Stimulated activated CD8-positive, alpha-beta memory T cell treated with anti-CD3 and anti-CD28 coated beads, Interleukin-12 subunit alpha, Interleukin-12 subunit beta, amount 100 ng/mL, for 24 hours (primary cell): ENCODE data around the gene PRDM7.

Experiments used
- DNase-seq: peaks from one replicate; pipeline ENCODE4 v3.0.0-alpha.2; 2020; ENCODE audit errors: extremely low read depth

The PRDM7 gene

DNA sequence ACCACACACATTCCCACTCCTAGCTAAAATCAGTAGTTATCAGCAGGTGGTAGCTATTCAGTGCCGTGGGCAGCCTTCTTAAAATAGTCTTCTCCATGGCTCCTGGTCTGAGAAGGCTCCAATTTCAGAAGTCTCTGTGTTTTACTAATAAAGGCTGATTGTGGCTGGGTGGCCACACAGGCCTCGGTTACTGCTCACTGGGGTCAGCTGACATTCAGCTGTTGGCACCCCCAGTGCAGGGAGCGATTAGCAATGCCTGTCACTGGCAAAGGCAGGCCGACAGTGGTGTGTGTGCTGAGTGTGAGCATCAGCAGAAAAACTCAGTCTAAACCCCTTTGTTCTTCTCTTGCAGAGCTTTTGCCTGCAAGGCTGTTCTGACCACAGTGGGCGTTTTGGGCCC, 41.2 kb downstream of the PRDM7 start:
- no peak for DNase-seq

DNA sequence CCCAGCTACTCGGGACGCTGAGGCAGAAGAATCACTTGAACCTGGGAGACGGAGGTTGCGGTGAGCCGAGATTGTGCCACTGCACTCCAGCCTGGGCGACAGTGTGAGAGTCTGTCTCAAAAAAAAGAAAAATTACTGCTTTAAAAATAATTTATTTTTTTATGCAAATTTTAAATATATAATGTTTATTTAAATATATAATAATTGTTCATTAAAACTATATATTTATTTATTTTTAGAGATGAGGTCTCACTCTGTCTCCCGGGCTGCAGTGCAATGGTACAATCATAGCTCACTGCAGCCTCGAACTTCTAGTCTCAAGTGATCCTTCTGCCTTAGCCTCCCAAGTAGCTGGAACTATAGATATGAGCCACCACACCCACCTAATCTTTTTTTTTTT, 42.6 kb downstream of the PRDM7 start:
- no peak for DNase-seq

DNA sequence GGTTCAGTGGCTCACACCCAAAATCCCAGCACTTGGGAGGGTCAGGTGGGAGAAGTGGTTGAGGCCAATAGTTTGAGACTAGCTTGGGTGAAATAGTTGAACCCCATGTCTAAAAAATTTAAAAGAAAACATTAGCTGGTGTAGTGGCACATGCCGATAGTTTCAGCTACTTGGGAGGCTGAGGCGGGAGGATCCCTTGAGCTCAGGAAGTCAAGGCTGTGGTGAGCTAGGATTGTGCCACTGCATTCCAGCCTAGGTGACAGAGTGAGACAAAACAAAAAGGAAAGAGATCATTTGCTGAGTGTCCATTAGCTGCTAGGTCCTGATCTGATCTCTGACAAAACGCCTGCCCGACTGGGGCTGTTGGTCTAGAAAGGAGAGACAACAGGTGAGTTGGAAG, 43.7 kb downstream of the PRDM7 start:
- no peak for DNase-seq

DNA sequence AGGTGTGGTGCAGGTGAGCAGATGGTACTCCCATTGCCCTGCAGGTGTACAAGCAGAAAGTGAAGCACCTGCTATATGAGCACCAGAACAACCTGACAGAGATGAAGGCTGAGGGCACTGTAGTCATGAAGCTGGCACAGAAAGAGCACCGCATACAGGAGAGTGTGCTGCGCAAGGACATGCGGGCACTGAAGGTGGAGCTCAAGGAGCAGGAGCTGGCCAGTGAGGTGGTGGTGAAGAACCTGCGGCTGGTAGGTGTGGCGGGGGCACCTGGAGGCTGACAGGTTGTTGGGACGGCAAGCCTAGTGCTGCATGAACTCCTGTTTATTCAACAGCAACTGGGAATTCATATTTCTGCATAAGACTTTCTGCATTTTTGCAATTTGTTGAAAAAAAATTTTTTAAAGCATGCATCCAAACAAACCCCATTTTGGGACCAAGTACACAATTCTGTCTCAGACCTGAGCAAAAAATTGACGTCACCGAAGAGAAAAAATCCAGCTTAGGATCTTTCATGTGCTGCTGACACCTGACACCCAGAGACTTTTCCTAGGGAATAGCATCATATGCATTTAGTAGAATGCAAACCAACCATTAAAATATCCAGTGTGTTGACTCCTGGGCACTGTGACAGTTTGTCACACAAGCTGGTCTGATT, 44.3 kb downstream of the PRDM7 start:
- no peak for DNase-seq

DNA sequence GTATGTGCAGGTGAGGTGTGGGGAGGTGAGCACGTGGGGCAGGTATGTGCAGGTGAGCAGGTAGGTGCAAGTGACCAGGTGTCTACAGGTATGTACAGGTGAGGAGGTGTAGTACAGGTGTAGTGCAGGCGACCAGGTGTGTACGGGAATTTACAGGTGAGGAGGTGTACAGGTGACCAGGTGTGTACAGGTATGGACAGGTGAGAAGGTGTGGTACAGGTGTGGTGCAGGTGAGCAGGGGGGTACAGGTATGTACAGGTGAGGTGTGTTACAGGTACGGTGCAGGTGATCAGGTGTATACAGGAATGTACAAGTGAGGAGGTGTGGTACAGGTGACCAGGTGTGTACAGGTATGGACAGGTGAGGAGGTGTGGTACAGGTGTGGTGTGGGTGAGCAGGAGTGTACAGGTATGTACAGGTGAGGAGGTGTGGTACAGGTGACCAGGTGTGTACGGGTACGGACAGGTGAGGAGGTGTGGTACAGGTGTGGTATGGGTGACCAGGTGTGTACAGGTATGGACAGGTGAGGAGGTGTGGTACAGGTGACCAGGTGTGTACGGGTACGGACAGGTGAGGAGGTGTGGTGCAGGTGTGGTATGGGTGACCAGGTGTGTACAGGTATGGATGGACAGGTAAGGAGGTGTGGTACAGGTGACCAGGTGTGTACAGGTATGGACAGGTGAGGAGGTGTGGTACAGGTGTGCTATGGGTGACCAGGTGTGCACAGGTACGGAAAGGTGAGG, 45.0 kb downstream of the PRDM7 start:
- DNase-seq: no peak

GRCh38 chr16:90031186-90031930, 45.8 kb downstream of the PRDM7 start:
- DNase-seq: no peak

GRCh38 chr16:90028985-90029384, 48.1 kb downstream of the PRDM7 start:
- DNase-seq: no peak

DNA sequence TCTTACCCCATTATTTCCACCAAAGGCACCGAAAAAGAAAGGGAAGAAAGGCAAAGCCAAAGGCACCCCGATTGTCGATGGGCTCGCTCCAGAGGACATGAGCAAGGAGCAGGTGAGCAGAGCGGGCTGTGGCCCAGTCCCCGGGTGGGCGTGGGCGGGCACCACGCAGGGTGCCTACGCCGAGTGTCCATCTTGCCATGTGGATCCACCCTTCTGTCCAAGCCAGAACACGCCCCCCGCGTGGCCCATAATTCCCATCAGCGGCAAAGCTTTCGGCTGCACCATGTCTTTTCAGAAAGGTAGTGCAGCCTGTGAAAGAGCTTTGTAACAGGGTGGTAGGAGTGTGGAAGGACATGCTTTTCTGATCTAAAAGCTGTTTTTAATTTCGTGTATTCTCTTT, 49.5 kb downstream of the PRDM7 start:
- no peak for DNase-seq

- no peak for DNase-seq
Observed at GRCh38 chr16:90026135-90026534, 51.0 kb downstream of the PRDM7 start.

GRCh38 chr16:90023078-90023447, 54.1 kb downstream of the PRDM7 start:
- DNase-seq: no peak

DNA sequence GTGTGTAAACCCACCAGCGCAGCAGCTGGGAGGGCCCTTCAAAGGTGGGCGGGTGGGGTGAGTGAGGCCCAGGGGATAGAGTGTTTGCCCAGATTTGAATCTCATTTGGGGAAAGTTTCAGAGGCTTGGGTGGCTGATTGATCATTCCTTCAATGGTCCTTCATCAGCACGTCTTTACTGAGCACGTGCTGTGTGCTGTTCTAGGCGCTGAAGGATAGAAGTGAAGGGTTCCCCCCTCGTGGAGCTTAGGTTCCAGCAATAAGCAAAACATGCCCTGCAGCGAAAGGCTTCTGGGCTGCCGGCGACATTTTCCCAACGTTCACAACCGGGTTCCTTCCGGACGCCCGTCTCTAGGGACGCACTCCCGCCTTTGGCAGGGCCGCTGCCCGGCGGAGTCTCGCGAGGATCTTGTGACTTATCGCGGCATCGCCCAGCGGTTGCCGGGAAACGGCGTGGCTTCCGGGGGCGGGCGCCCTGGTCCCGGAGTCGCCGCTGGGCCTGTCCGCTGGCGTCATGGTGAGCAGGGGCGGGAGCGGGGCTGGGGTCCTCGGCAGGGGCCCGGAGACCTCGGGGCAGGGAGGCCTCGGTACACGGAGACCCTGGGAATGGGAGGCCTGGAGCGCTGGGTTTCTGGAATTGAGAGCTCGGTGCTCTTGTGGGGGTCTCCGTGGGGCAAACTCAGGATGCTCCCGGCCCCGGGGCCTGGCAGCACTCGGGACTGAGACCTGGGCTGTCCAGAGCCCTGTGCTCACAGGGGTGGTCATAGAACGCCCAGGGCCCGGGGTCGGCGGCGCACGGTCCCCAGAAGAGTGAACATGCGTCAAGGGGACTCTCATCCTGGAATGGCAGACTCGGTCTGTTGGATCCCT, 54.7 kb downstream of the PRDM7 start:
- peak; percentile 59 for DNase-seq

- DNase-seq: no peak
Observed at GRCh38 chr16:90020838-90021382, 56.2 kb downstream of the PRDM7 start.

DNA sequence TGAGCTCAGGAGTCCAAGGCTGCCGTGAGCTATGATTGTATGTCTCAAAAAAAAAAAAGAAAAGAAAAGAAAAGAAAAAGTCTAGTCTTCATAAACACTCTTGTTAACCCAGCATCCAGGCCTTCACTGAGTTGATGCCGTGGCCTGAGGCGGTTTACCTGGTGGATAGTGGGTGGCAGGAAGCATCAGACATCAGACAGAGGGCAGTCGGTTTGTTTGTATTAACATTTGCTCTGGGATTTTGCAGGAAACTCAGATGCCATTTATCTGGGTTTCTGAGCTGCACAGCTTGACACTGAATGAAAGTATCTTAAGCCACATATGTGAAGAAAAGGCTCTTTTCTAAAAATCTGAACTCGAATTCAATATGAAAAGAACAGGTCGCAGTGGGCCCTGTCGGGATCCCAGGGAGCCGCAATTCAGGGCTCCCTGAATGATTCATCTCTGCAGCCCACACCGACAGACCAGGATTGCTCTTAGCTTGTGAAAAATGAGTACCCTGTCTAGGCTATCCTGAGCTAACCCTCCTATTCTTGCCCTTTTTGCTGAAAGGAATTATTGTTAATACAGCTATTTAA, 56.8 kb downstream of the PRDM7 start:
- no peak for DNase-seq

GRCh38 chr16:90019543-90020259, 57.4 kb downstream of the PRDM7 start:
- DNase-seq: no peak

GRCh38 chr16:90018652-90019542, 58.2 kb downstream of the PRDM7 start, which contains the start of gene DBNDD1:
TSS of gene DBNDD1 (minus strand) at chr16:90019456. CDS start at chr16:90019341, 115 bp downstream.
- no peak for DNase-seq

GRCh38 chr16:90018297-90018651, 58.9 kb downstream of the PRDM7 start:
- no peak for DNase-seq

GRCh38 chr16:90016339-90016950, 60.7 kb downstream of the PRDM7 start:
- DNase-seq: no peak

DNA sequence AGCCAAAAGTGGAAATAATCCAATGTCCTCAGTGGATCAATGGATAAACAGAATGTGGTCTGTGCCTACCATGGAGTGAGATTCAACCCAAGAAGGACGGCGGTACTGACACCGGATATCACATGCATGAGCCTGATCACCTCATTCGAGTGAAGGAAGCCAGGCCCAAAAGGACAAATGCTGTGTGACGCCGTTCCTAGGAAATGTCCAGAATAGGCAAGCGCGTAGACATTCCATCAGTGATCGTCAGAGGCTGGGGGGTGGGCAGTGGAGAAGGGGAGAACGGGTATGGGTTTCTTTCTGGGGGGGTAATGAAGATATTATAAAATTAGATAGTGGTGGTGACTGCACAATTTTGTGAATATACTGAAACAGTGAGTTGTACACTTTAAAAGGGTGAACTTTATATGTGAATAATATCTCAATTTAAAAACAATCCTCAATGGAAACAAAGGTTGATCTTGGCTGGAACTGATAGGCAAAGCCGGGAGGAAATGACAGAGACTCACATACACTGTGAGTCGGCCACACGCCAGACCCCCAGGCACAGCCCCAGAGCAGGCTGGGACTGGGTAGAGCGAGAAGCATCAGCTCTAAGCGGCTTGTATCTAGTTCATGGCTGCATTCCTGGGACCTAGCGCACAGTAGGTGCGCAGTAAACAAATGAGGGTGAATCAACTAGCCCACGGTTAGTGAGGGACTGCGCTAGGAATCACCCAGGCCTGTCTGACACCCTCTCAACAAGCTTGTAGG, 61.4 kb downstream of the PRDM7 start:
- no peak for DNase-seq
